Spleen (tissue), 7 donors: ENCODE results near the gene ITPKB.

Experiments used
- CTCF ChIP-seq, 11 experiments: fragments of 200-600 bp in 7 of 11; fragments of 450-650 bp in 4 of 11; sonication (generic) in 4 of 11; IDR thresholded peaks in 8 of 11; conservative IDR thresholded peaks in 3 of 11; 1 replicate in 7 of 11; 2 replicates in 4 of 11; pipeline versions ENCODE4 v1.4.0 to v1.8.0; 2016 to 2021; ENCODE audit warnings: antibody characterized with exemption in 11 of 11, inconsistent platforms in 4 of 11, mild to moderate bottlenecking in 1 of 11
- POLR2A ChIP-seq, 3 donors: fragments of 450-650 bp; IDR thresholded peaks; one replicate each; pipeline ENCODE4 v1.5.1; 2017; ENCODE audit warnings: antibody characterized with exemption in 3 of 3, mild to moderate bottlenecking in 1 of 3
- POLR2AphosphoS5 ChIP-seq, 3 donors: sonication (generic); formaldehyde crosslinking; IDR thresholded peaks; one replicate each; pipeline ENCODE4 v1.5.1; 2017; ENCODE audit warnings: antibody characterized with exemption in 3 of 3
- donor health status: DM: no; HTN: no; CAD: no; lungs with moderate emphysema.
- donor health status: DM: no; HTN: no; CAD: no.
- donor health status: DM: no; HTN: no; CAD: no.

DNA sequence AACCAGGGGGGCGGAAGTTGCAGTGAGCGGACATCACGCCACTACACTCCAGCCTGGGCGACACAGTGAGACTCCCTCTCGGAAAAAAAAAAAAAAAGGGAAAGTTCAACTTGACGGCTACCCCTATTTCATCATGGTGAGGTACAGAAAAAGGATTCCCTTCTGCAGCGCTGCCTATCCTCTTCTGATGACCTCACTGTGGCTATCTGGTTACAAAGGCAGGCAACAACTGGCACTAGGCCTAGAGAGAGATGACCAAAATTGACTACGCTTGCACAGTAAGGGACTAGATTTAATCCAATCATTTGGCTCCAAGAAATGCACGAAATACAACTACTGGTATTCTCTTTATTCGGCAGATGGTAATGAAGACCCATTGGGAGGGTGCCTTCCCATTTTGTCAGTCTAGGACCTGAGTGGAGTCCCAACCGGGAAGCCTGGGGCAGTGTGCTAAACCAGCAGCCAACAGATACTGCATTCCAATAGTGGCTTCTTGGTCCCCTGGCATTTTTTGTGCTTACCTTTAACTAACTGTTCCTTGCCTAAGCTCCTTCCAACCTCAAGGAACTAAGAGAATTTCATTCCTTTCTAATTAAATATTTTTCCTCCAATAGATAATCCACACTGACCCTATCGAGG lies 36.6 kb downstream of the ITPKB start:
- no peak for TF ChIP-seq CTCF (IDR thresholded peaks at IDR 0.05 in 8 of 11, conservative IDR thresholded peaks at IDR 0.05 in 3 of 11)
- no peak for TF ChIP-seq POLR2A (IDR thresholded peaks at IDR 0.05)
- no peak for TF ChIP-seq POLR2AphosphoS5 (IDR thresholded peaks at IDR 0.05)
